Activated CD4-positive, alpha-beta T cell treated with anti-CD3 and anti-CD28 coated beads, Interleukin-2, amount 10 ng/mL, durations not matched to agents 24 days and 14 days (primary cell): ENCODE measurements around the gene IRX2. TPM values are rescaled to one million over a fixed set of nuclear protein-coding genes. Genes with fewer than 3 reads are reported as not detected.

Experiments used
- DNase-seq: peaks from one replicate; pipeline ENCODE4 v3.0.0; 2022
- H3K27ac Mint-ChIP-seq: one replicate; pipeline ENCODE4 v1.8.0; 2022; ENCODE audit warnings: mild to moderate bottlenecking, mixed read lengths
- H3K27me3 Mint-ChIP-seq: one replicate; pipeline ENCODE4 v1.8.0; 2022; ENCODE audit warnings: mixed read lengths
- H3K36me3 Mint-ChIP-seq: one replicate; pipeline ENCODE4 v1.8.0; 2022; ENCODE audit warnings: low read depth, mild to moderate bottlenecking, mixed read lengths
- H3K4me1 Mint-ChIP-seq: one replicate; pipeline ENCODE4 v1.8.0; 2021; ENCODE audit warnings: mixed read lengths
- H3K4me3 Mint-ChIP-seq: one replicate; pipeline ENCODE4 v1.8.0; 2022; ENCODE audit warnings: mild to moderate bottlenecking, moderate library complexity, mixed read lengths
- H3K9me3 Mint-ChIP-seq: one replicate; pipeline ENCODE4 v1.8.0; 2021; ENCODE audit warnings: mixed read lengths
- intact Hi-C: fragments of 100-400 bp; cut with micrococcal nuclease; formaldehyde crosslinking; loops from one replicate; pipeline ENCODE4 v1.15.1; 2023
- total RNA-seq: library from RNA; stranded (reverse); gene quantifications from 2 replicates; pipeline ENCODE4 v1.2.3, GENCODE V29; 2022

Gene IRX2
- total RNA-seq, 1 donor from 2014 or later = not detected

DNA sequence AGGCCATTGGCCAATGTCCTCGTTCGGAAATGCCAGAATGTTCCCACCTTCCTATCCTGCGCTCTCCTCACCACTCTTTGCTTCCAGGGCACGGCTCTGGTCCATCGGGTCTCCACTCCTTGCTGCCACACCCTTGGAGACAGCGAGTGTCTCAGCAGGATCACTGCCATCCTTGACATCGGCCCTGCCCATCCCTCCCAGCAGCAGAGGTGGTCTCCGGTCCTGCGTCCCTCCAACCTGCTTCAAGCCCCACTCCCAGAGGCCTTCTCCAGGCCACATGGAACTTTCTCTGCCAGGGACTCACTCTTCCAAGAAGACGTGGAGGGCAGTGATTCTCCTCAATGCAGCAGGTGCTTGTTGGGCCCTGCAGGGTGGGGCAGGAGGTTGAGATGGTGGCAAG is 42.7 kb downstream of the IRX2 start:
- Mint-ChIP-seq H3K27ac (no peak overlapping the region), H3K36me3 (no peaks in the 10 kb centered on the region)
- intact Hi-C loops = no loop called here

GRCh38 chr5:2708132-2708531 is 43.3 kb downstream of the IRX2 start:
- no peaks in the 10 kb centered on the region for H3K27me3 Mint-ChIP-seq
- H3K27ac Mint-ChIP-seq = no peak overlapping the region
- H3K4me3 Mint-ChIP-seq = no peak overlapping the region
- H3K36me3 Mint-ChIP-seq = no peaks in the 10 kb centered on the region
- H3K4me1 Mint-ChIP-seq = no peaks in the 10 kb centered on the region
- intact Hi-C loops = no loop called here
- DNase-seq = no peak
- no peaks in the 10 kb centered on the region for H3K9me3 Mint-ChIP-seq

More for the DNA sequence above, 42.7 kb downstream of the IRX2 start:
- H3K4me3 Mint-ChIP-seq = no peak overlapping the region
- no peaks in the 10 kb centered on the region for H3K4me1 Mint-ChIP-seq
- no peaks in the 10 kb centered on the region for H3K9me3 Mint-ChIP-seq
- H3K27me3 Mint-ChIP-seq = no peaks in the 10 kb centered on the region
- no peak for DNase-seq

DNA sequence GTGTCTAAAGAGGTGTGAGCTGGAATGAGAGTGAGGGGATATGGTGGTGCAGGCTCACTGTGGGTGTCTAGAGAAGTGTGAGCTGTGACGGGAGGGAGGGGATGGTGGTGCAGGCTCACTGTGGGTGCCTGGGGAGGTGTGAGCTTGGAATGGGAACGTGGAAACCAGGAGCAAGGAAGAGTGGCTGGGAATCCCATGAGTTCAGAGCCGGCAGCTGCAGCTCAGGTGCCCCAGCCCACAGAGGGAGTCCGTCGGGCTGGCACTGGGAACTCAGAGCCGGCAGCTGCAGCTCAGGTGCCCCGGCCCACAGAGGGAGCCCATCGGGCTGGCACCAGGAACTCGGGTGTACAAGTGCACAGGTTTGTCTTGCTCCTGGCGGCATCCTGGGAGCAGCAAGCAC is 45.6 kb downstream of the IRX2 start:
- Mint-ChIP-seq H3K4me3 (no peak overlapping the region), H3K4me1 (no peaks in the 10 kb centered on the region), H3K27me3 (no peaks in the 10 kb centered on the region), H3K36me3 (no peaks in the 10 kb centered on the region), H3K9me3 (no peaks in the 10 kb centered on the region), H3K27ac (no peak overlapping the region)
- no peak for DNase-seq
- intact Hi-C loops = no loop called here

- intact Hi-C loops = no loop called here
- H3K9me3 Mint-ChIP-seq = no peaks in the 10 kb centered on the region
- H3K4me1 Mint-ChIP-seq = no peaks in the 10 kb centered on the region
- H3K27ac Mint-ChIP-seq = no peak overlapping the region
- H3K27me3 Mint-ChIP-seq = no peaks in the 10 kb centered on the region
- no peaks in the 10 kb centered on the region for H3K36me3 Mint-ChIP-seq
- no peak for DNase-seq
- H3K4me3 Mint-ChIP-seq = no peak overlapping the region
Observed at GRCh38 chr5:2704806-2705645, 46.5 kb downstream of the IRX2 start.

DNA sequence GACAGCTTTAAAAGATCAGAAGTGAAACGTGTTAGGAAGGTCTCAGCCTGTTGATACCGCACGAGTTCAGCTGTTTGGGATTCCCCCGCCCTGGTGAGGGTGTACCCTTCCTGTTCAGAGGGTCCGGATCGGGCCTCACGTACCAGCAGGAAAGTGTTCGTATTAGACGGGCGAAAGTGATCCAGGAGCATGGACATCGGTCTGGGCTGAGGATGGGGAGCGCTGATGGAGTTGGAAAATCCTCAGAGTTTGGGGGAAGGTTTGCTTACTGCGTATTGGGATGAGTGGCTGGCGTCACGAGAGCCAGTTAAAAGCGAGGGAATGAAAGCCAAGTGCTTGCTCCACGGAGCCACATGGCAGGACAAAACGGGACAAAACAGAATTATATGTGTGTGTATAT is 47.4 kb downstream of the IRX2 start:
- Mint-ChIP-seq H3K4me1 (no peaks in the 10 kb centered on the region), H3K4me3 (no peak overlapping the region), H3K36me3 (no peaks in the 10 kb centered on the region), H3K9me3 (no peaks in the 10 kb centered on the region), H3K27me3 (no peaks in the 10 kb centered on the region), H3K27ac (no peak overlapping the region)
- no peak for DNase-seq
- intact Hi-C loops = no loop called here

- H3K27me3 Mint-ChIP-seq = no peaks in the 10 kb centered on the region
- H3K4me1 Mint-ChIP-seq = no peaks in the 10 kb centered on the region
- H3K4me3 Mint-ChIP-seq = no peak overlapping the region
- no peak for DNase-seq
- no peaks in the 10 kb centered on the region for H3K36me3 Mint-ChIP-seq
- intact Hi-C loops = no loop called here
- no peaks in the 10 kb centered on the region for H3K9me3 Mint-ChIP-seq
- H3K27ac Mint-ChIP-seq = no peak overlapping the region
Observed at GRCh38 chr5:2703615-2704014, 47.9 kb downstream of the IRX2 start.

DNA sequence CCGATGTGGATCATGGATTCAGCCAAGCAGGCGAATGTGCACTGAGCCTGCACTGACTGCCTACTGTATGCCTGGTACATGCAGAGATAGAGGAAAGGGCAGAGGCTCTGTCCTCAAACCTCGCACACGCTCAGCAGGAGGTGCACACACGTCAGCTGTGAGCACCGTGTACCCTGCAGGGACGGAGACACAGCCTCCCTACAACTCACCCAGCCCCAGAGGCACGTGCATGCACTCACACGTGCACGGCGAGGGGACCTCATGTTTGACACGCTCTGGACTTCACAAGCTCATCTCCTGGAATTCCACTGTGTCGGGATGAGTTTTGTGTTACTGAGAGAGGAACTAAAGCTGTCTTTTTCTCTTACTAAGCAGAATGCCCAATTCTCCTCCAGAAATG is 48.4 kb downstream of the IRX2 start:
- H3K9me3 Mint-ChIP-seq = no peaks in the 10 kb centered on the region
- no peaks in the 10 kb centered on the region for H3K36me3 Mint-ChIP-seq
- DNase-seq = no peak
- intact Hi-C loops = no loop called here
- H3K4me3 Mint-ChIP-seq = no peak overlapping the region
- no peaks in the 10 kb centered on the region for H3K4me1 Mint-ChIP-seq
- no peaks in the 10 kb centered on the region for H3K27me3 Mint-ChIP-seq
- H3K27ac Mint-ChIP-seq = no peak overlapping the region

DNA sequence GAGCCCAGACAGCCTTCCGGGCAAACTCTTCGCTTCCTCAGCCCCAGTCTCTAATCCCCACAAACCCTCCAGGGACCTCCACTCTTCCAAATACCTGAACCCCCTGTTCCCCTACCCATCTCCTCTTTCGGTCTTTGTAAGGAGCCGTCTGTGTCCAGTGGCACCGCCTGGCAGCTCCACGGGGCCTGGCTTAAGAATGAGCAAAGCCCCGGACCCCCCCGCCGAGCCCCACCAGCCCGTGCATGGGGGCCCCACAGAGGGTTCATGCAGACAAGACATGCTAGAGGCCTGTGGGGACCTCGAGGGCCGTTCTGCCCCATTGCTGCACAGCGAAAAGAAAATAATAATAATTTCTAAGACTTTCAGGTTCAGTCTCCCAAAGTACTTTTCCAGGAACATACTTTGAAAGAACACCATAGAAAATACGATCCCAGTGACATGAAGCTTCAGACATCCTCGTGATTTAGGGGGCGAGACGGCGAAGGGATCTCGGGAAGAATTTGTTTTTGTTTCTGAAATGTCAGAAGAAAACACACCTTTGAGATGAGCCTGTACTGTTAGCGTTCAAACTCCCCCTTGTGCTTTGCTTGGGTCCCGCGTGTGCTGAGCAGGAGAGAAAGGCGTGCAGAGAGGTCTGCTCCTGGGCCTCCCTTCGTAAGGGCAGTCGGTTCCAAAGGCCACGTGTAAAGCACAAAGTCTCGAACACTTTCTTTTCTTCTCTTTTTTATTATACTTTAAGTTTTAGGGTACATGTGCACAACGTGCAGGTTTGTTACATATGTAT is 49.2 kb downstream of the IRX2 start:
- Mint-ChIP-seq H3K36me3 (no peaks in the 10 kb centered on the region), H3K9me3 (no peaks in the 10 kb centered on the region), H3K27ac (no peak overlapping the region), H3K4me1 (no peaks in the 10 kb centered on the region), H3K27me3 (no peaks in the 10 kb centered on the region), H3K4me3 (no peak overlapping the region)
- intact Hi-C loops = no loop called here
- DNase-seq = no peak

DNA sequence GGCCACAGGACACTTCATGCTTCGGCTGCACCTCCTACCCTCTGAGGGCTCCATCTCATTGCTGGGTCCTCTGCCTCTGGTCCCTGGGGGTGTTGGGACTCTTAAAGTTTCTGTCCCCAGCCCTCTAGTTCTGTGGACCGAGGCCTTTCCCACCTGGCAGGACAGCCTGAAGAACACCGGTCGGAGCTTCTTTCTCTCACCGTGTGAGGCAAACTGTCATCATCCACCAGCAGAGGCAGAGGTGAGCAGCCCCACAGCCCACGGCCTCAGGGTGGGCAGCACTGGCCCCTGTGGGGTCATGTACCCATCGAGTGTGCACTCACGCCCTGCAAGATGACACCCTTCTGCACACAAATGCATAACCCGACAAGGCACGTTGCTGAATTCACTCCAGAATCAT is 49.9 kb downstream of the IRX2 start:
- intact Hi-C loops = no loop called here
- Mint-ChIP-seq H3K27me3 (no peaks in the 10 kb centered on the region), H3K4me3 (no peak overlapping the region), H3K27ac (no peak overlapping the region), H3K4me1 (no peaks in the 10 kb centered on the region), H3K36me3 (no peaks in the 10 kb centered on the region), H3K9me3 (no peaks in the 10 kb centered on the region)
- DNase-seq = no peak

DNA sequence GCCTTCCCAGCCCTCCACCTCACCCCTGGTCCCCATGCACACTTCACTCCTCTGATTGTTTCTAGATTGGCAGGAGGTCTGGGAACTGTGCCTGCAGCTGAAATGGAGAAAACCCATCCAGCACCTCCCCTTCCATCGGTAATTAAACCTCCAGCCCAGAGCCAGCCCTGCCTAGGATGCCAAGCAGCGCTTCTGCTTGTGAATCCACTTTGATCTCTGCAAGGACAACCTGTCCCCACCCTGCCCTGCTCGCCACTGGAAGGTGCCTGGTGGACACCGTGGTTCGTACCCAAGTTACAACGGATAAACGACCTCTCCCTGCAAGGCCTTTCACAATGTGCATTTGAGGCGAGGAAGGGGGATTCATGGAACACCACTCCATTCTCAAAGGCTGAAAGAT is 50.6 kb downstream of the IRX2 start:
- no peak overlapping the region for H3K27ac Mint-ChIP-seq
- DNase-seq = no peak
- no peaks in the 10 kb centered on the region for H3K36me3 Mint-ChIP-seq
- no peak overlapping the region for H3K4me3 Mint-ChIP-seq
- no peaks in the 10 kb centered on the region for H3K4me1 Mint-ChIP-seq
- intact Hi-C loops = no loop called here
- no peaks in the 10 kb centered on the region for H3K9me3 Mint-ChIP-seq
- no peaks in the 10 kb centered on the region for H3K27me3 Mint-ChIP-seq

- Mint-ChIP-seq H3K36me3 (no peaks in the 10 kb centered on the region), H3K4me3 (no peak overlapping the region), H3K27ac (no peak overlapping the region), H3K4me1 (no peaks in the 10 kb centered on the region), H3K9me3 (no peaks in the 10 kb centered on the region), H3K27me3 (no peaks in the 10 kb centered on the region)
- intact Hi-C loops = no loop called here
- DNase-seq = no peak
Observed at GRCh38 chr5:2699686-2700085, 51.8 kb downstream of the IRX2 start.

DNA sequence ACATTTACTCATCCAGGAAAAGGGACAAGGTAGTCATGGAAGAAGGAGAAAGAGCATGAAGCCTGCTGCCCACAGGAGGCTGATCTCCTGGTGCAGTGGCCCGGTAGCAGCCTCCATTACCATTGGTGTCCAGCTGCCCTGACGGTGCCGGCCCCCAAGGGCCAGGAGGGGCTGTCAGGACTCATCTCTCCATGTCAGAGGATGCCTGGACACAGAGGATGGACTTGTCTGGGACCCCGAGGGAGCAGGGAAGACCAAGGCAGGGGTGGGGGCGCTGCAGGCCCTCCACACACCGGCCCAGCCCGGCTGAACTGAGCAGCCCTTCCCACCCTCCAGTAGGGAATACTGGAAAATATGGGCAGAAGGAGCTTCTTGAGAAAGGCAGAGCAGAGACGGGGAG is 52.2 kb downstream of the IRX2 start:
- H3K4me3 Mint-ChIP-seq = no peak overlapping the region
- intact Hi-C loops = no loop called here
- H3K9me3 Mint-ChIP-seq = no peaks in the 10 kb centered on the region
- no peak overlapping the region for H3K27ac Mint-ChIP-seq
- DNase-seq = no peak
- no peaks in the 10 kb centered on the region for H3K36me3 Mint-ChIP-seq
- no peaks in the 10 kb centered on the region for H3K4me1 Mint-ChIP-seq
- H3K27me3 Mint-ChIP-seq = no peaks in the 10 kb centered on the region

DNA sequence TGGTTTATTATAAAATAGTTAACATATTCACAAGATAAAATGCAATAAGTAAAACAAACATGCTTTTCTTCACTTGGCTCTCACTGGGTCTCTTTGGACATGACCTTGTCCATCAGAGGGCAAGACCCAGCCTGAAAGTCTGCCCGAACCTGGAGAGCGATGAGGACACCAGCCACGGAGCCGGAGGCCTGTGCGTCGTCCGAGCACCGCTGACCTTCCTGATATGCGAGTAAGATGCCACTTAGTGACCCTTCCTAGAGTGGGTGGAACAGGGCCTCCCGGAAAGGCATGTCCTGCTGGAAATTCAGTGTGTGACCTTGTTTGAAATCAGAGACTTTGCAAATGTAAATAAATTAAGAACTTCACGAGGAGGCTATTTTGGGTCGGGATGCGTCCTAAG is 52.9 kb downstream of the IRX2 start:
- Mint-ChIP-seq H3K27ac (no peak overlapping the region), H3K4me3 (no peak overlapping the region), H3K9me3 (peaks cover 5% of the 10 kb centered on the region), H3K4me1 (no peaks in the 10 kb centered on the region), H3K27me3 (no peaks in the 10 kb centered on the region), H3K36me3 (no peaks in the 10 kb centered on the region)
- intact Hi-C loops = no loop called here
- DNase-seq = no peak

DNA sequence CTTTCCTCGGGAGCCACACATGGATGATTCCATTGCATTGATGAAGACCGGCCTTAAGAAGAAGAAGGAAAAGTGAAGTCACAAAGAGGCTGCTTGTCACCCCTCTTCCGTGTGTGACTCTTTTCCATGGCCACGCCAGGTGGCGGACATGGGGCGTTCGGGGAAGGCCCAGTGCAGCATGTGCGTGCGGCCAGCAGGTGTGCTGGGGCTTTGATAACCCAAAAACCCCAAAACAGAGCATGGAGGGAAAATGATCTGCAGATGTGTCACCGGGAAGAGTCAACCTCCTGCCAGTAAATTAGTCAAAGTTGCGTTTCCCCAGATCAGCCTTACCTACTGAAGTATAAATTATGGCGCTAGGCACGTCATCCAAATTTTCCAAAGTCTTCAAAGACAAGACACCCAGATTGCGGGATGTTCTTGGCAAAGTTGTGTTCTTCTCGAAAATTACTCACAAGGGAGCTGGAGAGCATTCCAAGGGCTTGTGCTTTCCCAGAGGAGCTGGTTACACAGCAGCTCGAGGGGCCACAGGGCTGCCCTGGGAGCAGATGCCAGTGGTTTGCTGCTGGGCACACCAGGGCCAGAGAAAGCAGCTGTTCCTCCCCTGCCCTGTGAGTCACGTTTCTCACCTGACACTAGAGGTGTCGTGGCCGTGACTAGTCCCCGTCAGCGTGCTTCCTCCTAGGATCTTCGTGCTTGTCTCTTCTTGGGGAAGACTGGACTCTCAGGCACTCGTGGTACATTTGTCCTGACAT is 53.9 kb downstream of the IRX2 start:
- intact Hi-C loops = no loop called here
- H3K36me3 Mint-ChIP-seq = no peaks in the 10 kb centered on the region
- H3K9me3 Mint-ChIP-seq = peaks cover 5% of the 10 kb centered on the region
- no peak overlapping the region for H3K4me3 Mint-ChIP-seq
- H3K27me3 Mint-ChIP-seq = no peaks in the 10 kb centered on the region
- H3K4me1 Mint-ChIP-seq = no peaks in the 10 kb centered on the region
- H3K27ac Mint-ChIP-seq = no peak overlapping the region
- no peak for DNase-seq
